NCI-H2196 (cell line): ENCODE results near the gene PCDH17.

Experiments
- DNase-seq: peaks from one replicate; lab custom pipeline; 2025; ENCODE audit not compliant: unreplicated experiment; lab: John Stamatoyannopoulos, UW

The PCDH17 gene, protein sequence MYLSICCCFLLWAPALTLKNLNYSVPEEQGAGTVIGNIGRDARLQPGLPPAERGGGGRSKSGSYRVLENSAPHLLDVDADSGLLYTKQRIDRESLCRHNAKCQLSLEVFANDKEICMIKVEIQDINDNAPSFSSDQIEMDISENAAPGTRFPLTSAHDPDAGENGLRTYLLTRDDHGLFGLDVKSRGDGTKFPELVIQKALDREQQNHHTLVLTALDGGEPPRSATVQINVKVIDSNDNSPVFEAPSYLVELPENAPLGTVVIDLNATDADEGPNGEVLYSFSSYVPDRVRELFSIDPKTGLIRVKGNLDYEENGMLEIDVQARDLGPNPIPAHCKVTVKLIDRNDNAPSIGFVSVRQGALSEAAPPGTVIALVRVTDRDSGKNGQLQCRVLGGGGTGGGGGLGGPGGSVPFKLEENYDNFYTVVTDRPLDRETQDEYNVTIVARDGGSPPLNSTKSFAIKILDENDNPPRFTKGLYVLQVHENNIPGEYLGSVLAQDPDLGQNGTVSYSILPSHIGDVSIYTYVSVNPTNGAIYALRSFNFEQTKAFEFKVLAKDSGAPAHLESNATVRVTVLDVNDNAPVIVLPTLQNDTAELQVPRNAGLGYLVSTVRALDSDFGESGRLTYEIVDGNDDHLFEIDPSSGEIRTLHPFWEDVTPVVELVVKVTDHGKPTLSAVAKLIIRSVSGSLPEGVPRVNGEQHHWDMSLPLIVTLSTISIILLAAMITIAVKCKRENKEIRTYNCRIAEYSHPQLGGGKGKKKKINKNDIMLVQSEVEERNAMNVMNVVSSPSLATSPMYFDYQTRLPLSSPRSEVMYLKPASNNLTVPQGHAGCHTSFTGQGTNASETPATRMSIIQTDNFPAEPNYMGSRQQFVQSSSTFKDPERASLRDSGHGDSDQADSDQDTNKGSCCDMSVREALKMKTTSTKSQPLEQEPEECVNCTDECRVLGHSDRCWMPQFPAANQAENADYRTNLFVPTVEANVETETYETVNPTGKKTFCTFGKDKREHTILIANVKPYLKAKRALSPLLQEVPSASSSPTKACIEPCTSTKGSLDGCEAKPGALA (N-terminal part only)

GRCh38 chr13:57631596-57632275, at the start of gene PCDH17:
Gene PCDH17 (plus strand): TSS chr13:57631744. CDS start chr13:57632547, 803 bp downstream.
- no peak for DNase-seq

DNA sequence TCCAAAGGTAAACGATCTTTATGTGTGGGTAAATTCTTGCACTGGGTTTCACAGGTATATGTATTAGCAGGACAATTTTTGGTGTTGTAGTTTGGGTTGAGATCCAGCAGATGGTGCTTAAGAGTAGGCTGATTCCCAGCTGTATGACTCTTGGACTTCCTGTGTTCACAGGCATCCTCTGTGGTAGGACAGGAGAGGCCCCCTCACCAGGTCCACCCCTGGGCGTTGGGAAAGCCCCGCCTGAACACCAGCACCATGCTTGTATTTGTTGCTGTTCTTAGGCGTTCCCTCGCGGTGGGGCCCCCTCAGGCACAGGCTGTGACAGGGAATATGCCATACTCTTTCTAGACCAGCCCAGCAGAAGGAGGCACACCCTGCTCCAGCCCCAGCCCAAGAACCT, 49.5 kb upstream of the PCDH17 start:
- DNase-seq: no peak

- DNase-seq: no peak
Observed at GRCh38 chr13:57583529-57583928, 48.0 kb upstream of the PCDH17 start.

- no peak for DNase-seq
Observed at GRCh38 chr13:57588639-57589038, 42.9 kb upstream of the PCDH17 start.

DNA sequence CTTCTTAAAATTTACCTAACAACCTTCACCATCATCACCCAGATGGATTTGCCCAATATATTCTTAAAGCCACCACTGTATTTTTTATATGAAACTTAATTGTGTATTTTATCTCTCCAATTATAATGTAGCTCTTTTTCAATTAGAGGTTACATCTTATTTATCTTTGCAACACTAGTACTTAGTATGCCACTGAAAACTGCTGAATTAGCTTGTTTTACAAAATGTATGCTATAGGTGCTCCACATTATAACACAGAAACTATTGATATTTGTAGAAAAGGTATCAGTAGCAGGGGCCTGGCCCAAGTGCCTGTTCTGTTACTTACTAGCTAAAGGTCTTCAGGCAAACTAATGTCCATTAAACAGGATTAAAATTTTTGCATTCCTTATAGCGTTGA, 35.8 kb upstream of the PCDH17 start:
- DNase-seq: no peak

GRCh38 chr13:57601536-57601935, 30.0 kb upstream of the PCDH17 start:
- no peak for DNase-seq

DNA sequence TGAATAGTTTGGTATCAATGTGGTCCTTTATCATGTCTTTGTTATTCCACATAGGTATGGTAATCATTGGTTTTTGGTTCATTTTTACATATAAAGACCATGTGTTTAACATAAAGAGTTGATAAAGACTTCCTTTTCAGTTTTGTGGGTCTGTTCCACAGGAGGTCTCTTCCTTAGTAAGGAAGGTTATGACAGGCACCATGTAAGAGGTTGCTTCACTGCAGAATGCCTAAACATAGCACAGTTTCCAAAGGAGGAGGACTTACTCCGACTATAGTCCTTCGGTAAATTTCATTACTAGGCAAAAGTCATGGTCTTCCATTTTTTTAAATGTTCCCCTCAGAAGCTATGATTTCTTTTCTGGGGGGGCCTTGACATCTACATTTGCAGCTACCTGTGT, 27.1 kb upstream of the PCDH17 start:
- DNase-seq: no peak

DNA sequence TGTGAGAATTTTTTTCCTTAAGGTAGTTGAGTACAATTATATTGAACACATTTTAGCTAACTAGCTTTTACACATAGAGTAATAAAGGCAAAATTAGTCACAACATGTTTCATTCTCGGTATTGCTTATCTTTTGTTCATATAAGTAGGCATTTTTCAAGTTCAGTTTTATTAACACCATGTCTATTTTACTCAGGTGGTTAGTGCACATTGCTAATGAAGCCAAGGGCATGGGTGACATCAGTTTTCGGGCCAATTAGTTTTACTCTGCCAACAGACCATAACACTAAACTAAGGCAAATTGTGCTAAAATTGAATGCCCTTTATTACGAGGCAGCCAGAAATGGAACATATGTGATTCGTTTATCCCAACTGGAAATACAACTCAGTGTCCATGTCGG, 19.6 kb upstream of the PCDH17 start:
- DNase-seq: no peak

- DNase-seq: no peak
Observed at GRCh38 chr13:57612568-57612967, 19.0 kb upstream of the PCDH17 start.

- DNase-seq: peak; percentile 12
Observed at GRCh38 chr13:57624565-57625435, 6.7 kb upstream of the PCDH17 start.

DNA sequence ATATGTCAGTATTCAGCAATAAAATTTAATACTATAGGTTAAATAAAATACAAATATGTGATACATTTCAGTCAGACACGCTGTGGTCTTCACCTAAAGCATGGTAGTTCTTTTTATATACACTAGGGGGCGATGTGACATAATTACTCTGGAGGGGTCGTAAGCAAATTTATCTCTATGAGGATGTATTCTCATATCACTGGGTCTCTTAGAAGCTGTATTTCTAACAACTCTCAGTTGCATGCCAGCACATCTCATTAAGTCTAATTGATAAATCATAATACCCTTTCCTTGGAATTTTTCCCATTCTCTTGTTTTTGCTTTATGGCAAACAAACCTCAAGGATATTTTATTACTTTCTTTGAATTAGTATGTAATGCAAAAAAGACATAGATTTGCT, 3.9 kb upstream of the PCDH17 start:
- DNase-seq: peak; percentile 0

- DNase-seq: no peak
Observed at GRCh38 chr13:57629391-57629804, 2.1 kb upstream of the PCDH17 start.

- DNase-seq: peak; percentile 75
Observed at GRCh38 chr13:57629821-57630235, 1.7 kb upstream of the PCDH17 start.

DNA sequence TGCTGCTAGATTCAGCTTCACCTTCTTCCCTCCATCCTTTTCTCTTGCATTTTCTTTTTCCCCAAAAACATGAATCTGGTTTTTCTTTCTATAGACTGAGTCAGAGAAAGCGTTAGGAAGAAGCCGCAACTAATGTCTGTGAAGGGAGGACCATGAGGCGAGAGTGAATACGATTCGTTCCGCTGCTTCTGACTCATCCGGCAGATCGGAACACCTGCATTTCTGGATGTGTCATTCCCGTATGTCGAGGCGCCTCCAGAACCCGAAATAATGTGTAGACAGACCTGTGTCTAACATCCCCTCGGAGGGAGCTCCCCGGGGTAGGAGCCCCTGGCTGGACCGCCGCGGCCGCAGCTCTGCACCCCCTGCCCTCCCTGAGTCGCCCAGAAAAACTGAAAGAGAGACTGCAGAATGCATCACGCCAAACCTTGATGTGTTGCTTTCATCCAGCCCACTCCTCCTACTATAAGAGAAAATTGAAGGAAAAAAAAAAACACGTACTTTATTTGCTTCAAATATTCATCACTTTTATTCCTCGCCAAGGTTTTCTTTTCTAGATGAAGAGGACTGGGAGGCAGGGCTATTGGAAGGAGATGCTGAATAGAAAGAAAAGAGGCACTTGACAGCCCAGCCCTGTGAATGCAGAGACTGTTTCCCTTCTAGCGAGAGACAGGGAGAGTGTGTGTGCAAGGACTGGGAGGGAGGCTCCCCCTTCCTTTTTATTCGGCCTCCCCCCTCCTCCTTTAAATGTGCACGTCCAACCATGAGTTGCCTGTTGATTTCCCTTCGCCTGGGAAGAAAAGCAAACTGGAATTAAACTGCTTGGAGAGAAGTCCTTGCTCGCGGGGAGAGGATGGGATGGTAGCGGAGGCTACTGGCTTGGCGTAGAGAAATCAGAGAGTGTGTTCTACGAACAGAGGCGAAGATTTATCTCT, 616 bp upstream of the PCDH17 start:
- DNase-seq: peak; percentile 0

- DNase-seq: no peak
Observed at GRCh38 chr13:57632276-57633140, 964 bp downstream of the PCDH17 start.

DNA sequence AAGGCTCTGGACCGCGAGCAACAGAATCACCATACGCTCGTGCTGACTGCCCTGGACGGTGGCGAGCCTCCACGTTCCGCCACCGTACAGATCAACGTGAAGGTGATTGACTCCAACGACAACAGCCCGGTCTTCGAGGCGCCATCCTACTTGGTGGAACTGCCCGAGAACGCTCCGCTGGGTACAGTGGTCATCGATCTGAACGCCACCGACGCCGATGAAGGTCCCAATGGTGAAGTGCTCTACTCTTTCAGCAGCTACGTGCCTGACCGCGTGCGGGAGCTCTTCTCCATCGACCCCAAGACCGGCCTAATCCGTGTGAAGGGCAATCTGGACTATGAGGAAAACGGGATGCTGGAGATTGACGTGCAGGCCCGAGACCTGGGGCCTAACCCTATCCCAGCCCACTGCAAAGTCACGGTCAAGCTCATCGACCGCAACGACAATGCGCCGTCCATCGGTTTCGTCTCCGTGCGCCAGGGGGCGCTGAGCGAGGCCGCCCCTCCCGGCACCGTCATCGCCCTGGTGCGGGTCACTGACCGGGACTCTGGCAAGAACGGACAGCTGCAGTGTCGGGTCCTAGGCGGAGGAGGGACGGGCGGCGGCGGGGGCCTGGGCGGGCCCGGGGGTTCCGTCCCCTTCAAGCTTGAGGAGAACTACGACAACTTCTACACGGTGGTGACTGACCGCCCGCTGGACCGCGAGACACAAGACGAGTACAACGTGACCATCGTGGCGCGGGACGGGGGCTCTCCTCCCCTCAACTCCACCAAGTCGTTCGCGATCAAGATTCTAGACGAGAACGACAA, 1.8 kb downstream of the PCDH17 start:
- no peak for DNase-seq
